Mesenchymal stem cell (in vitro differentiated cells and primary cell): ENCODE results near the gene ZSWIM5.

Experiments used
- DNase-seq: peaks from one replicate; pipeline ENCODE4 v3.0.0-alpha.2; 2013
- H2AFZ ChIP-seq: one replicate; pipeline ENCODE4 v1.6.1; 2013; ENCODE audit warnings: low read depth, mild to moderate bottlenecking, control low read depth, inconsistent platforms, low read length, moderate library complexity
- H2AK5ac ChIP-seq: 2 replicates; pipeline ENCODE4 v1.6.1; 2013; ENCODE audit warnings: low read length, moderate library complexity, mild to moderate bottlenecking, inconsistent platforms; ENCODE audit not compliant: severe bottlenecking
- H2BK120ac ChIP-seq: one replicate; pipeline ENCODE4 v1.6.1; 2013; ENCODE audit warnings: low read depth, mild to moderate bottlenecking, inconsistent platforms, low read length, moderate library complexity
- H2BK12ac ChIP-seq, 2 experiments: one replicate each; pipeline ENCODE4 v1.6.1; 2013; ENCODE audit warnings: inconsistent platforms in 2 of 2, low read length in 2 of 2, mild to moderate bottlenecking in 2 of 2, moderate library complexity in 2 of 2, control low read depth in 1 of 2
- H2BK15ac ChIP-seq: one replicate; pipeline ENCODE4 v1.6.1; 2013; ENCODE audit warnings: mild to moderate bottlenecking, low read depth, inconsistent platforms; ENCODE audit not compliant: poor library complexity, severe bottlenecking
- H2BK5ac ChIP-seq: 2 replicates; pipeline ENCODE4 v1.6.1; 2013; ENCODE audit warnings: low read depth, mild to moderate bottlenecking, low read length, control low read depth, inconsistent platforms; ENCODE audit not compliant: poor library complexity, severe bottlenecking
- H3K14ac ChIP-seq, 2 experiments: one replicate each; pipeline ENCODE4 v1.6.1; 2013; ENCODE audit warnings: inconsistent platforms in 2 of 2, low read length in 2 of 2, control low read depth in 1 of 2, mild to moderate bottlenecking in 1 of 2, moderate library complexity in 1 of 2
- H3K18ac ChIP-seq, 2 experiments: one replicate each; pipeline ENCODE4 v1.6.1; 2013; ENCODE audit warnings: inconsistent platforms in 2 of 2, low read length in 2 of 2, control low read depth in 1 of 2, low read depth in 1 of 2, mild to moderate bottlenecking in 1 of 2
- H3K23ac ChIP-seq, 2 experiments: one replicate each; pipeline ENCODE4 v1.6.1; 2013; ENCODE audit warnings: inconsistent platforms in 2 of 2, low read length in 2 of 2, mild to moderate bottlenecking in 2 of 2, moderate library complexity in 2 of 2, control low read depth in 1 of 2
- H3K27ac ChIP-seq: 2 replicates; pipeline ENCODE4 v1.5.1; 2013; ENCODE audit warnings: mild to moderate bottlenecking, moderate library complexity, low read length, control low read depth, inconsistent platforms; ENCODE audit not compliant: poor library complexity, severe bottlenecking
- H3K27me3 ChIP-seq, 2 experiments: 2 replicates each; pipeline versions ENCODE4 v1.6.1 to v1.7.0; 2013; ENCODE audit warnings: low read length in 2 of 2, mild to moderate bottlenecking in 2 of 2, moderate library complexity in 2 of 2, control low read depth in 1 of 2, inconsistent platforms in 1 of 2; ENCODE audit not compliant: control insufficient read depth in 1 of 2, insufficient read depth in 1 of 2
- H3K36me3 ChIP-seq, 2 experiments: 2 replicates each; pipeline versions ENCODE4 v1.6.1 to v1.7.0; 2013; ENCODE audit warnings: low read length in 2 of 2, control low read depth in 1 of 2, inconsistent platforms in 1 of 2, low read depth in 1 of 2, mild to moderate bottlenecking in 1 of 2; ENCODE audit not compliant: insufficient read depth in 2 of 2, control insufficient read depth in 1 of 2
- H3K4ac ChIP-seq, 2 experiments: one replicate each; pipeline ENCODE4 v1.6.1; 2013; ENCODE audit warnings: inconsistent platforms in 2 of 2, low read length in 2 of 2, mild to moderate bottlenecking in 2 of 2, moderate library complexity in 2 of 2, control low read depth in 1 of 2, low read depth in 1 of 2
- H3K4me1 ChIP-seq: 2 replicates; pipeline ENCODE4 v1.6.1; 2013; ENCODE audit warnings: low read depth, low read length, control low read depth; ENCODE audit not compliant: control insufficient read depth, insufficient read depth
- H3K4me2 ChIP-seq: 2 replicates; pipeline ENCODE4 v1.6.1; 2013; ENCODE audit warnings: low read length, mild to moderate bottlenecking, inconsistent platforms; ENCODE audit not compliant: poor library complexity, severe bottlenecking
- H3K4me3 ChIP-seq, 2 experiments: 2 replicates each; pipeline versions ENCODE4 v1.5.1 to v1.7.0; 2013; ENCODE audit warnings: low read length in 2 of 2, mild to moderate bottlenecking in 2 of 2, control low read depth in 1 of 2, low read depth in 1 of 2; ENCODE audit not compliant: insufficient read depth in 1 of 2
- H3K79me1 ChIP-seq: replicated peaks from 2 replicates; pipeline ENCODE4 v1.6.1; 2013; ENCODE audit warnings: mild to moderate bottlenecking, control low read depth, low read length, inconsistent platforms; ENCODE audit not compliant: poor library complexity, severe bottlenecking
- H3K9ac ChIP-seq: 2 replicates; pipeline ENCODE4 v1.7.0; 2013; ENCODE audit warnings: mild to moderate bottlenecking, low read length, moderate library complexity
- H3K9me3 ChIP-seq: 2 replicates; pipeline ENCODE4 v1.7.0; 2013; ENCODE audit warnings: mild to moderate bottlenecking, low read length; ENCODE audit not compliant: control insufficient read depth
- H4K8ac ChIP-seq: one replicate; pipeline ENCODE4 v1.6.1; 2013; ENCODE audit warnings: inconsistent platforms, mild to moderate bottlenecking, low read length, moderate library complexity
- H4K91ac ChIP-seq: one replicate; pipeline ENCODE4 v1.6.1; 2013; ENCODE audit warnings: mild to moderate bottlenecking, low read length, inconsistent platforms
- WGBS: methylation state at CpG from one replicate; pipeline ENCODE4 v1.1.7; 2013; ENCODE audit warnings: mixed read lengths; 5-methylcytosine and 5-hydroxymethylcytosine counted together

The ZSWIM5 gene

GRCh38 chr1:45016090-45016697, 190.2 kb downstream of the ZSWIM5 start:
- H3K27ac ChIP-seq = no peak overlapping the region
- no peak overlapping the region for H2BK120ac ChIP-seq
- no peak overlapping the region for H4K91ac ChIP-seq
- H3K36me3 ChIP-seq = peaks cover 15 to 27% of the 10 kb centered on the region in 2 experiments
- H3K4me3 ChIP-seq = no peak overlapping the region
- H3K18ac ChIP-seq = no peak overlapping the region
- H3K23ac ChIP-seq = no peak overlapping the region
- no peak overlapping the region for H2BK5ac ChIP-seq
- H3K4me1 ChIP-seq = peaks cover 16% of the 10 kb centered on the region
- H3K79me1 ChIP-seq = peaks cover 11% of the 10 kb centered on the region
- no peak overlapping the region for H2BK12ac ChIP-seq
- no peak overlapping the region for H3K9ac ChIP-seq
- WGBS = no CpG with 5 or more reads among the region's 2 CpGs
- no peak overlapping the region for H2AFZ ChIP-seq
- no peak overlapping the region for H3K4ac ChIP-seq
- no peak overlapping the region for H3K14ac ChIP-seq
- no peak for DNase-seq
- no peaks in the 10 kb centered on the region for H3K9me3 ChIP-seq
- H3K27me3 ChIP-seq = no peaks in the 10 kb centered on the region
- H2BK15ac ChIP-seq = no peak overlapping the region
- H4K8ac ChIP-seq = no peak overlapping the region
- H3K4me2 ChIP-seq = no peak overlapping the region
- H2AK5ac ChIP-seq = no peak overlapping the region

DNA sequence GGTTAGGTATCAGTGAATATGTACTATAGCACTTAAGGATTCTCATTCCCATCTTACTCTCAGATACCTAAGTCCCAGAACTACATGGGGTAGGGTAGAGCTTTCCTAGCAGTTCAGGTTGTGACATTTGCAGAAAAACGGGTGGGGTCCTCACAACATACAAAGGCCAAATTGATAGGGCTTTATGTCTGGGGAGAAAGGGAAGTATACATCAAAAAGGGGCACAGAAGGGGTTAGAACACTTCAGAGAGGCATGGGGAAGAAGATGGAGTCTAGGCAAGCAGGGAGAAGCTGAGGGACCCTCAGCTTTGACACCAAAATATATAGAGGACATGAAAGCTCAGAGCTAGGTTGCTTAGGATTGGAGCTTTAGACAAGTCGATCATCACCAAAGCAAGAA, 190.7 kb downstream of the ZSWIM5 start:
- Histone ChIP-seq H4K8ac (no peak overlapping the region), H3K79me1 (peaks cover 11% of the 10 kb centered on the region), H3K9ac (peak overlapping the region; percentile 63), H2BK15ac (no peak overlapping the region), H3K4me1 (peaks cover 16% of the 10 kb centered on the region), H3K23ac (no peak overlapping the region), H3K4ac (no peak overlapping the region), H3K27me3 (no peaks in the 10 kb centered on the region), H2BK12ac (no peak overlapping the region), H4K91ac (no peak overlapping the region), H3K27ac (no peak overlapping the region), H2BK120ac (no peak overlapping the region), H3K4me2 (no peak overlapping the region), H2AFZ (no peak overlapping the region), H3K9me3 (no peaks in the 10 kb centered on the region), H3K18ac (no peak overlapping the region), H3K4me3 (no peak overlapping the region), H3K14ac (no peak overlapping the region), H3K36me3 (peaks cover 15 to 27% of the 10 kb centered on the region in 2 experiments), H2BK5ac (no peak overlapping the region), H2AK5ac (no peak overlapping the region)
- no peak for DNase-seq
- WGBS = 87% methylated on average over 2 of the region's 2 CpGs

DNA sequence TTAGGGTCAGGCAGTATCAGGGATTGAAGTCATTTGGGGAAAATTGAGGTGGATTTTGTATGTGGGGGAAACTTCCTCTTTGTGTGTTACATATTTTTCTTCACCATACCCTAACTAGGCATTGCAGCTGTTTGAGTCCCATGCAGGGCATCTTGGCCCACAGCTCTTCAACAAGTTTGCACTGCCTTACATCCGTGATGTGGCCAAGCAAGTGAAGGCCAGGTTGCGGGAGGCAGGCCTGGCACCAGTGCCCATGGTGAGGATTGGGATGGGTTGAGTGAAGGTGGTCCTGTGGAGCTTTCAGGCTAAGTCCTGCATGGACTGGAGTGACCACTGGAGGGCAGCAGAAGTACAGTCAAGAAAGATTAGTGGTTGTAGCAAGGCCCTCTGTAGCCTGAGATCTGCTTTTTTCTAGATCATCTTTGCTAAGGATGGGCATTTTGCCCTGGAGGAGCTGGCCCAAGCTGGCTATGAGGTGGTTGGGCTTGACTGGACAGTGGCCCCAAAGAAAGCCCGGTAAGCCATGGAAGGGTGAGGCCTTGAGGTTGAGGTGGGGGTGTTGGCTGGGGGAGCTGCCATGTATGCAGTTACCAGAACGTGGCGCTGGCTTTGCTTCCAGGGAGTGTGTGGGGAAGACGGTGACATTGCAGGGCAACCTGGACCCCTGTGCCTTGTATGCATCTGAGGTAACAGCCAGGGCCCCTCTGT, 191.9 kb downstream of the ZSWIM5 start:
- peak overlapping the region in 1 of 2 experiments; percentile 24 for H3K4ac ChIP-seq
- H3K4me3 ChIP-seq = peak overlapping the region in 1 of 2 experiments; percentile 39
- no peak overlapping the region for H2BK5ac ChIP-seq
- no peak overlapping the region for H3K23ac ChIP-seq
- H3K14ac ChIP-seq = peak overlapping the region in 1 of 2 experiments; percentile 55
- H3K4me2 ChIP-seq = no peak overlapping the region
- H2BK120ac ChIP-seq = no peak overlapping the region
- H3K9ac ChIP-seq = peak overlapping the region; percentile 98
- H2BK15ac ChIP-seq = no peak overlapping the region
- no peak overlapping the region for H3K18ac ChIP-seq
- peak overlapping the region; percentile 36 for H2AK5ac ChIP-seq
- DNase-seq = peak; percentile 81
- no peak overlapping the region for H4K8ac ChIP-seq
- no peak overlapping the region for H2AFZ ChIP-seq
- H3K4me1 ChIP-seq = peaks cover 25% of the 10 kb centered on the region
- H3K27ac ChIP-seq = no peak overlapping the region
- peak overlapping the region; percentile 5 for H4K91ac ChIP-seq
- 62% methylated on average over 6 of the region's 6 CpGs for WGBS
- no peaks in the 10 kb centered on the region for H3K27me3 ChIP-seq
- peaks cover 19 to 32% of the 10 kb centered on the region in 2 experiments for H3K36me3 ChIP-seq
- H3K9me3 ChIP-seq = no peaks in the 10 kb centered on the region
- H3K79me1 ChIP-seq = peaks cover 19% of the 10 kb centered on the region
- peak overlapping the region in 1 of 2 experiments; percentile 60 for H2BK12ac ChIP-seq

GRCh38 chr1:45013551-45014209, 192.7 kb downstream of the ZSWIM5 start:
- no peak overlapping the region for H2BK15ac ChIP-seq
- no peak for DNase-seq
- 87% methylated on average over 12 of the region's 12 CpGs for WGBS
- no peak overlapping the region for H3K18ac ChIP-seq
- H2BK5ac ChIP-seq = no peak overlapping the region
- H3K4me2 ChIP-seq = no peak overlapping the region
- H3K27ac ChIP-seq = no peak overlapping the region
- H2AK5ac ChIP-seq = peak overlapping the region; percentile 33
- no peaks in the 10 kb centered on the region for H3K9me3 ChIP-seq
- peaks cover 28% of the 10 kb centered on the region for H3K4me1 ChIP-seq
- H3K14ac ChIP-seq = no peak overlapping the region
- H3K9ac ChIP-seq = peak overlapping the region; percentile 98
- H2BK120ac ChIP-seq = no peak overlapping the region
- H3K36me3 ChIP-seq = peaks cover 27 to 40% of the 10 kb centered on the region in 2 experiments
- H4K91ac ChIP-seq = no peak overlapping the region
- H3K4ac ChIP-seq = no peak overlapping the region
- H3K23ac ChIP-seq = no peak overlapping the region
- H3K27me3 ChIP-seq = no peaks in the 10 kb centered on the region
- H2AFZ ChIP-seq = no peak overlapping the region
- H3K79me1 ChIP-seq = peaks cover 27% of the 10 kb centered on the region
- H2BK12ac ChIP-seq = no peak overlapping the region
- H4K8ac ChIP-seq = peak overlapping the region; percentile 19
- H3K4me3 ChIP-seq = peak overlapping the region in 1 of 2 experiments; percentile 90
